SKM-1 (cell line): ENCODE data around the gene CCDC86.

ENCODE experiments used
- DNase-seq: peaks from one replicate; lab custom pipeline; 2025; ENCODE audit not compliant: unreplicated experiment; lab: John Stamatoyannopoulos, UW

The CCDC86 gene

DNA sequence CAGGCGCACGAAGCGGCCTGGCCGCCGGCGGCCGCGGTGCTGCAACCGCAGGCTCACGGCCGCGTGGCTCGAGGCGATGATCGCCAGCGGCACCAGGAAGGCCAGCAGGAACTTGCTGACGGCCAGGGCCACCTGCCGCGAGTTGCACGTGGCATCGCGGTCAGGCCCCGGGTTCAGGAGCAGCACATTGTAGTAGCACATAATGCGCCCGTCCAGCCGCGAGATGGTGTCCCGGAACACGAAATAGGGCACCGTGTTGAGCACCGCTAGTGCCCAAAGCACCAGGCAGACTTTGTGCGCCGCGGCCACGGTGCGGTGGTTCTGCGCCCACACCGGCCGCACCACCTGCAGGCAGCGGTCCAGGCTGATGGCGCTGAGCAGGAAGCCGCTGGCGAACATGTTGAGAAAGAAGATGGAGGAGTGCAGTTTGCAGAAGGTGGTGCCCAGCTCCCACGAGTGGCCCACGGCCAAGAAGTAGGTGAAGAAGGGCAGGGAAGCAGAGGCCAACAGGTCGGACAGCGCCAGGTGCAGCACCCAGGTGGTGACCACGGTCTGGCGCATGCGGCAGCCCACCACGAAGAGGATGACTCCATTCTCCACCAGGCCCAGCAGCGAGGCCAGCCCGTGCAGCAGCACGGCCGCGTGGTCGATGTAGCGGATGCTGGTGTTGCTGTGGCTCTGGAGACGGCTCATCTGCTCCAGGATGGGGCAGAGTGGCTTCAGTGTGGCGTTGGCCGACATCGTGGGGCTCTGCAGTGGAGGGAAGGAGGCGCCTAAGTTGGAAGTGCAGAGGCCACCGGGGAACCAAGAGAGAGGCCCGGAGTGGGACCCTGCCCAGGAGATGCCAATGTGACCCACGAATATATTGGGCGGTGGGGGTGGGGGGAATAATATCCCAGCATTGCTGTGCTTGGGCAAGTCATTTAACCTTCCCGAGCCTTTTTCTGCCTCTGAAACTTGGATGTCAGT is 11.4 kb downstream of the CCDC86 start:
- DNase-seq = no peak

DNA sequence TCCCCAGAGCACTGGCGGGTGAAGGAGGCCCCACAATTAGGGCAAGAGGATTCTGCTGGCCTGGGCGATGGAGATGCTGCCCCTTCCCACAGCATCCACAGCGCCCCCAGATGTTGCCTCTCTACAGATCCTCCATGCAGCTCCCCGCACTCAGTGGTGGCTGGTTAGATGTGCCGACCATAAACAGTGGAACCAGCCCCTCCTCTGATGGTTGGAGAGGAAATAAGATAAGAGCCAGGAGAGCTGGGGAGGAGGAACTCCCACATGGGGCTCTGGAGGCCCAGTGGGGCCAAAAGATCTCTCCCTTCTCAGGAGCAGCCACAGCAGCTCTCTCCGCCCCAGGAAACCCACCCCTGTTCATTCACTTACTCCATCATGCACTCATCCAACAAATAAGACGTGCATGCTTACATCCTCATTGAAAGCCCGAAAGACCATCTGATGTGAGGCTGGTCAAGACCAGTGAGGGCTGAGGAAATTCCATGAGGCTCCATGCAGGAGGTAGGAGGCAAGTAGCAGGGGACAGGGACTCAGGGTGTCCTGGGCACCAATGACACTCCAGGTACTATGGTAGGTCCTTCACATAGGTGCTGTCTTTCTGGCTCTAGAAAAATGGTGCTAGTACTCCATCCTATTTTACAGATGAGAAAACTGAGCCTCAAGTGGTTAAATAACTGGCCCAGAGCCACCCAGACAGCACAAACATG is 12.4 kb downstream of the CCDC86 start:
- no peak for DNase-seq

- DNase-seq = no peak
These were observed 13.2 kb downstream of the CCDC86 start for GRCh38 chr11:60854847-60855725.

DNA sequence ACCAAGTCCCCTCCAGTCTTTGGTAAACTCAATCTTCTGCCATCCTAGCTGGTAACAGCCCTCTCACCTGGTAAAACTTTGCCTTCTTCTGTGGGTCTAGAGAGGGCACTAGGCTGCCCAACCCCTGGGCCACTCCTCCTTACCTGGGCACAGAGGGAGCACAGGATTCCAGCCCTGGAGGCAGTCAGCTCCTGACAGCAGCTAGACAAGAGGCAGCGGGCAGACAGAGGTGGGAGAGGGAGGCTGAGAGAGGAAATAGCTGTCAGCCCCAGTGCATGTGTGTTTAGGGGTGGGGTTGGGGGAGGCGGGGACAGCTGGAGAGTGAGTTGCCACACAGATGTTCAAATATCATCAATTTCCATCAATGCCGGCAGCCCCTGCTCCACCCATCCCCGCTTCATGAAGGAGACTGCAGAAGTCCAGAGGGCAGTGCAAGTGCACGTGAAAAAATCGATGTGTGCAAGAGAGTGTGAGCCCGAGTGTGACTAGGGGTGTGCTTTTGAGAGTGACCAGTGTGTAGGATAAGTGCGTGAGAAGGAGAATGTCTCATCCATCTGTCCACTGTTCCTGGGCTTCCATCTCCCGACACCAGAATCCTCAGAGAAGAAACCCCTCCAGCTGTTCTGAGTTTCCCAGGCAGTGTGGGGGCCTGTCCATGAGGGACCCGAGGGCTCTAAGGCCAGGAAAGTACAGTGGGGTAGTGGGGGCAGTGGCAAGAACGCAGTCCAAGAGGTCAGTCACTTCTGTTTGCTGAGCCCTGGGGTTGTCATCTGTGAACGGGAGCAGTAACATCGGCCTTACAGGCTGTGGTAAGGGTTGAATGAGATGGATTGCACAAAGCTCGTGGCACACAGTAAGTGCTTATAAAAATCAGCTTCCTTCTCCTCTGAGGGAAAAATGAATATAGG is 14.1 kb downstream of the CCDC86 start, which contains the start of gene PTGDR2:
Gene PTGDR2 (minus strand): TSS at position 225 of the 908 bp plus-strand sequence. CDS start 2,228 bp downstream, outside the sequence.
- no peak for DNase-seq

- no peak for DNase-seq
These were observed 15.7 kb downstream of the CCDC86 start for GRCh38 chr11:60857378-60858232.

GRCh38 chr11:60858236-60858635 is 16.3 kb downstream of the CCDC86 start:
- DNase-seq = no peak

DNA sequence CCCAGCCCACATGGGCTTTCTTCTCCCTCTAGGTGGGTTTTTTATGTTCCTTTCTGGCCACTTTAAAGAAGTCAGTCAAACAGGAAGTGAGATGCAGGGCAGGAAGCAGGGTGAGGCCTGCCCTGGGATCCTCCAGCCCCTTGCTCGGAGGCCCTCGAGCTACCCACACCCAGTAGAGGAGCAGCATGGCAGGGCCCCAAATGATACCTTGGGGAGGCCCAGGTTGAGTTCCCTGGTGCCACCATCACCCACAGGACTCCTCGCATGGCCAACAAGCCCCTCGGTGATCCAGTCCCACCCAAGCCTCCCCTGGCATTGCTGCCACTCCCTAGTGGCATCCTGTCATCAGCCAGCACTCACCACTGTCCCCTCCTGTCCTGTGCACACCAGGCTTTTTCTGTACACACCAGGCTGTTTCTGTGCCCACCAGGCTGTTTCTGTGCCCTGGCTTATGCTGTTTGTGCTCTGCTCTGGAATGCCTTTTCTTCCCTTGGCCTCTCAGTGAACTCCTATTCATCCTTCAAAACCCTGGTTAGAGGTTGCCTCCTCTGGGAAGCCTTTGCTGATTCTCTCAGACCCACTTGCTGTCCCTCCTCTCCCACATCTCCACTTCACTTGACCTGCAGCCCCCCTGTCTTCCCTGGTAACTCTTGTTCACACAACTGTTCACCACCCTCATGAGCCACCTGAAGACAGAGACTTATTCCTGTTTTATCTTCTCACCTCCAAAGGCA is 17.0 kb downstream of the CCDC86 start:
- no peak for DNase-seq

GRCh38 chr11:60859616-60860250 is 17.8 kb downstream of the CCDC86 start:
- no peak for DNase-seq

- DNase-seq = no peak
These were observed 19.0 kb downstream of the CCDC86 start for GRCh38 chr11:60860943-60861342.

GRCh38 chr11:60862171-60862570 is 20.3 kb downstream of the CCDC86 start:
- no peak for DNase-seq

DNA sequence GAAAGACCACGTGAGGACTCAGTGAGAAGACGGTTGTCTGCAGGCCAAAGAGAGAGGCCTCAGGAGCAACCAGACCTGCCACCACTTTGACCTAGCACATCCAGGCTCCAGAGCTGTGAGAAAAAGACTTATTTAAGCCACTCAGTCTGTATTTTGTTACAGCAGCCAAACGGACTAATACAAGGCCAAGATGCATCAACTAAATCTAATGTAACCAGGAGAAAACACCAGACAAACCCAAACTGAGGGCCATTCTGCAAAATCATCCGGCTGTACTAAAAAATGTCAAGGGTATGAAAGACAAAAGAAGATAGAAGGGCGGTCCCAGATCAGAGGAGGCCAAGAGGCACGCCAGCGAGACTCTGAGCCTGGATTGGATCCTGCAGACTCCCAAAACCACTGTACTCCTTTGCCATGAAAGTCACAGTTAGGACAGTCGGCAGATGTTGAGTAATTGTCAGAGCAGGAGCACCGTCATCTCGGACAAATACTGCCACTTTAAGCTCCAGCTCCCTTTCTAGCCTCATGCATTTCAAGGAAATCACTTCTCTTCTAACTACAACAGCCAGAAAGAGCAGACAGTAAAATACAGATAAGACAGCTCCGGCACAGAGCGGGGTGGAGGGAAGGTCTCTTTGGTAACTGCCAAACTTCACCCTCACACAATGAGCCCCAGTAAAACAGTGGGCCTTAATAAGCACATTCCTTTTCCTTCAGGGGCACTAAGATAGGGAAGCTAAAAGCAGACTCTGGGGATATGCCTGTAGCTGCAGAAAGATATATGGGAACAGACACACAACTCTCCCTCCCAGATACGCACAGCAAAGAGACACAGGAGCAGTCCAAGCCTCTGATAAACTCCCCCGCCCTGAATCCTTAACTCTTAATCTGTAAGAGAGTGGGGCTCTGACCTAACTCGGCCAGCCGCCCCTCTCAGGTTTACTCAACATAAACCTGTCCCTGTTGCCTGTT is 21.9 kb downstream of the CCDC86 start:
- DNase-seq = no peak

GRCh38 chr11:60864856-60865513 is 23.1 kb downstream of the CCDC86 start:
- no peak for DNase-seq

DNA sequence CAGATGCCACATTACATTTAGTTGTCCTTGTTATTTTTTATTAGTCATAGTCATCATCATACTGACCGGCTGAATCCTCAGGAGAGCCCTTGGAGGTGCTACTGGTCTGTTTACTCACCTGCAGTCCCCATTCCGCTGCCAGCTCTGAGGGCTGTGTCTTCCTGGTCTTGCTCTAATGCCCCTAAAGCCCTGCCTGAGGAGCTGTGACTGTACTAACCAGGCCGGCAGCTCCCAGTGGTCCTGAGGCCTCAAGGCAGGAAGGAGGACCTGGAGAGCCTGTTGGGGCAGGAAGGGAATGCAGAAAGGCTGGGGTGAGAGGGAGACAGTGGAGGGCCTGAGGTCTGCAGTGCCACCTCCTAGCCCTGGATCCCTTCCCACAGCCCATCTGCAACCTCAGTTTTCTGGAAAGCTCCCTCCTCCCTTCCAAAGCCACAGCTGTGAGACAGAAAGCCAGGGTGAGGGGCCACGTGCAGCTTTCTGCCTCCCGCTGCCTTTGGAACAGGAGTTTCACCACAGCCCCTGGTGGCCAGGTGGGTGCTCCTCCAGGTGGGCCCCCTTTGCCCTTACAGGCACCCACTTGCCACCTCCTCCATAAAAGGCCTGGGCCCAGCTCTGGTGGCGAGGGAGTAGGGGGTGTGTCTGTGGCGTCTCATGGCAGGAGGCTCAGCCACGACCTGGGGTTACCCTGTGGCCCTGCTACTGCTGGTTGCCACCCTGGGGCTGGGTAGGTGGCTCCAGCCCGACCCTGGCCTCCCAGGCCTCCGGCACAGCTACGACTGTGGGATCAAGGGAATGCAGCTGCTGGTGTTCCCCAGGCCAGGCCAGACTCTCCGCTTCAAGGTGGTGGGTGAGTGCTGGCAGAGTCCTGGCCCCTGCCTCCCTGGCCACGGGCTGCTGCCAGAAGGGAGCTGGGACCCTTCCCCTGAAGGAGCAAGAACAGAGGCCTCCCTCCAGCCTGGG is 25.3 kb downstream of the CCDC86 start, which contains the start of gene ZP1:
Gene ZP1 (plus strand): TSS at position 632 of the 960 bp plus-strand sequence. CDS start 20 bp downstream, at position 652.
- no peak for DNase-seq

DNA sequence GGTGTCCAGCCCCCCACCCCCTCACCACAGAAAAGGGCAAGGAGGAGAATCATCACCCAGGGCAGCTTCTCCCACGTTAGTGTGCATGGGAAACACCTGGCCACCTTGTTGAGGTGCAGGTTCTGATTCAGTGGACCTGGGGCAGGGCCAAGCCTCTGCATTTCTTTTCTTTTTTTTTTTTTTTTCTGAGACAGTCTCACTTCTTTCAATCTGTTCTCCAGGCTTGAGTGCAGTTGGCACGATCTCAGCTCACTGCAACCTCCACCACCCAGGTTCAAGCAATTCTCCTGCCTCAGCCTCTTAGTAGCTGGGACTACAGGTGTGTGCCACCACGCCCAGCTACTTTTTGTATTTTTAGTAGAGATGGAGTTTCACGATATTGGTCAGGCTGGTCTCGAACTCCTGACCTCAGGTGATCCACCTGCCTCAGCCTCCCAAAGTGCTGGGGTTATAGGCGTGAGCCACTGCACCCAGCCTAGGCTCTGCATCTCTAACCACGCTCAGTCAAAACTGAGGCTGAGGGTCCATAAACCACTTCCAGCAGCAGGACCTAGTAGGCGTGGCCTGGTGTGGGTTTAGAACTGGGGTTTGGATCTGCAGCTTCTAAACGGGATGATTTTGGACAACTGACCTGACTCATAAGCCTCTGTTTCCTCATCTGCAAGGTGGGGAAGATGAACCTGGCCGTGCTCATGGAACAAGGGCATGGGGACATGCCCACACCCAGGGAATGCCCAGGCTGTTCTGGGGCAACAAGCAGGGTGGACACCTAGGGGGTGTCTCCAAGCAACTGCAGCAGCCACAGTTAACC is 26.2 kb downstream of the CCDC86 start:
- DNase-seq = no peak
